K562 treated with DMSO at 1 percent for 48 hours (cell line): ENCODE data around the gene SASH1. TPM values are rescaled to one million over a fixed set of nuclear protein-coding genes. Genes with fewer than 3 reads are reported as not detected.

Source experiments
- total RNA-seq: library from RNA; unstranded; fragments of 300-600 nt; gene quantifications from 2 replicates; pipeline ENCODE4 v1.2.3, GENCODE V29; 2022; ENCODE audit warnings: low replicate concordance; ENCODE audit errors: extremely low read depth

The SASH1 gene
- not detected in 2 replicates for total RNA-seq

DNA sequence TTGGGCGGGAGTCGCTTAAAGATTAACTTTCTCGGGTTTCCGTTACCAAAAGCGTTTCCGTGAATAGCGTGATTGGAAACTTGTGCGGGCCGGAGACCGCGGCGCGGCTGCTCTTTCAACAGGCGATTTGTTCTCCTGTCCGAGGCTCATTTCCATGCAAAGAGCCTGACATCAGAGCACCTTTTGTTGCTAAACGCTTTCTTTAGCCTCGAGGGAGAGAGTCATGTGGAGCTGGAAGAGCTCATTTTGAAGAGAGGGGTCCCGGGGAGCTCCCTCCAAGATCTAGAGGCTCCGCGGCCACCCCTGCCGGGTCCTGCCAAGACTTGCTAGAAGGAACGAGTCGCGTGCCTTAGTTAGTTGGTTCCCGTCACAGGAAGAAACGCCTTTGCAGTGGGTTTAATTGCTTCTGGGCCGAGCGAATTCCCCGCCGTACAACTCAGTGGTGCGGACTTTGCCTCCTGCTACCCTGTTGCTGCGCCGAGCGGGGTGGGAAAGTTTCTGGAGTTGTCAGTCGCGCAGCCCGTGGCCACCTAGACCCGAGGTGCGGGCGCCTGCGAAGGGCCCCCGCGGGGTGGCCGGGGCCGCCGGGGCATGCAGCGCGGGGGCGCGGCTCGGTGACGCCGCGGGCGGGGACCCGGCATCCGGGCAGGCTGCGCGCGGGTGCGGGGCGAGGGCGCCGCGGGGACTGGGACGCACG, at the start of gene SASH1:
Gene SASH1 (plus strand): TSS at position 489 of the 697 bp plus-strand sequence. CDS start 230 bp downstream, outside the sequence.

